K562 (cell line): ENCODE results near the gene UNC45A. TPM values are rescaled to one million over a fixed set of nuclear protein-coding genes. Genes with fewer than 3 reads are reported as not detected.
A peak's percentile ranks its signal among the peaks of the same experiment; 100 is the strongest.

Source experiments
- CEBPZ ChIP-seq: fragments of 150-350 bp; IDR thresholded peaks from 2 replicates; pipeline ENCODE4 v1.6.1; 2014; ENCODE audit warnings: low read depth, mild to moderate bottlenecking, low read length, borderline replicate concordance
- CTCF ChIP-seq, 3 experiments: IDR thresholded peaks in 2 of 3; conservative IDR thresholded peaks in 1 of 3; 2 replicates each; pipeline ENCODE4 v1.5.1; 2011 to 2012; ENCODE audit warnings: low read length in 3 of 3, mild to moderate bottlenecking in 3 of 3, control low read depth in 2 of 3, improper control_type of control experiment in 1 of 3, inconsistent platforms in 1 of 3, low read depth in 1 of 3, mixed read lengths in 1 of 3, moderate library complexity in 1 of 3; ENCODE audit not compliant: insufficient read depth in 2 of 3
- HMG20A ChIP-seq: fragments of 450-650 bp; formaldehyde crosslinking; conservative IDR thresholded peaks from 2 replicates; pipeline ENCODE4 v1.4.0; 2020; ENCODE audit warnings: mild to moderate bottlenecking, mixed read lengths
- HOMEZ ChIP-seq: fragments of 250-450 bp; sonication (Bioruptor Pico); IDR thresholded peaks from 2 replicates; pipeline ENCODE4 v1.4.0; 2020; ENCODE audit warnings: mild to moderate bottlenecking, moderate library complexity
- MED1 ChIP-seq: sonication (generic); formaldehyde crosslinking; IDR thresholded peaks from 2 replicates; pipeline ENCODE4 v1.8.1; 2023; ENCODE audit warnings: missing genetic modification reagents, borderline replicate concordance
- NFIX ChIP-seq: fragments of 250-450 bp; sonication (Bioruptor Pico); IDR thresholded peaks from 2 replicates; pipeline ENCODE4 v1.4.0; 2020; ENCODE audit warnings: low read depth, mild to moderate bottlenecking, moderate library complexity
- POLR2G ChIP-seq: fragments of 200-400 bp; formaldehyde crosslinking; IDR thresholded peaks from 2 replicates; pipeline ENCODE4 v1.6.1; 2017; ENCODE audit warnings: low read depth, mild to moderate bottlenecking, antibody characterized with exemption, low read length, moderate library complexity
- PRPF4 ChIP-seq: fragments of 200-400 bp; formaldehyde crosslinking; IDR thresholded peaks from one replicate; pipeline ENCODE4 v1.6.1; 2017; ENCODE audit warnings: low read length, low read depth, mild to moderate bottlenecking; ENCODE audit not compliant: insufficient read depth, poor library complexity, severe bottlenecking
- TCF3 ChIP-seq: sonication (generic); formaldehyde crosslinking; IDR thresholded peaks from 2 replicates; pipeline ENCODE4 v1.4.0; 2020; ENCODE audit warnings: mild to moderate bottlenecking, missing genetic modification reagents
- THAP12 ChIP-seq: fragments of 250-450 bp; sonication (Bioruptor Pico); IDR thresholded peaks from 2 replicates; pipeline ENCODE4 v1.9.0; 2021; ENCODE audit warnings: mild to moderate bottlenecking, inconsistent platforms
- U2AF1 ChIP-seq: fragments of 200-400 bp; formaldehyde crosslinking; optimal IDR thresholded peaks from 2 replicates; pipeline ENCODE3; 2017; ENCODE audit warnings: mild to moderate bottlenecking, low read depth, low read length, moderate library complexity
- ZBTB33 ChIP-seq: sonication (generic); formaldehyde crosslinking; IDR thresholded peaks from 2 replicates; pipeline ENCODE4 v1.8.1; 2023; ENCODE audit warnings: mild to moderate bottlenecking, missing genetic modification reagents
- ZNF232 ChIP-seq: sonication (generic); formaldehyde crosslinking; IDR thresholded peaks from 2 replicates; pipeline ENCODE4 v1.8.0; 2022; ENCODE audit warnings: mild to moderate bottlenecking, missing genetic modification reagents
- polyA plus RNA-seq, 8 experiments: library from polyadenylated mRNA; depleted of rRNA in 4 of 8; stranded (reverse) in 5 of 8; unstranded in 3 of 8; fragments of >200 nt; fragmentation: Nextera tagmentation in 2 of 8; fragmentation: Illumina TruSeq in 1 of 8; extraction: Ambion mirVana in 2 of 8; extraction: Trizol in 1 of 8; gene quantifications; 2 replicates each; pipeline versions ENCODE4 v1.2.1 to v1.2.3, GENCODE V29; 2011 to 2014; ENCODE audit warnings: inconsistent platforms in 1 of 8, missing spikeins in 1 of 8
- total RNA-seq, 7 experiments: library from RNA; depleted of rRNA in 6 of 7; stranded (reverse); fragments of >200 nt in 6 of 7; fragmentation: Illumina TruSeq in 2 of 7; extraction: Trizol in 2 of 7; gene quantifications; 2 replicates each; pipeline versions ENCODE4 v1.2.1 to v1.2.3, GENCODE V29; 2011 to 2021; ENCODE audit warnings: low replicate concordance in 1 of 7

The UNC45A gene
- total and polyA plus RNA-seq, 9 of the 15 experiments (the other 6 are each of a cell fraction or from before 2014, with no cell fraction given): 22.4 to 79.3 (median 43.7) TPM

GRCh38 chr15:90956274-90957030 is 21.4 kb downstream of the UNC45A start (continued):
- TF ChIP-seq CTCF (IDR thresholded peaks at IDR 0.05 in 2 of 3, conservative IDR thresholded peaks at IDR 0.05 in 1 of 3; ENCODE audit: insufficient read depth in 2 of 3, low read depth in 1 of 3, low read length in 3 of 3) (peak in 2 of 3 experiments; percentile 5 to 6; a peak in 1 of 6 replicates), ZBTB33 (CRISPR knock-in tag) (peak; percentile 97), NFIX (CRISPR knock-in tag) (no peak), HMG20A (no peak), POLR2G (peak; percentile 66), THAP12 (CRISPR knock-in tag) (no peak), CEBPZ (no peak), MED1 (CRISPR knock-in tag) (no peak), ZNF232 (CRISPR knock-in tag) (no peak), HOMEZ (CRISPR knock-in tag) (no peak), TCF3 (CRISPR knock-in tag) (no peak), PRPF4 (no peak), U2AF1 (no peak)
